Mammary epithelial cell (primary cell): ENCODE results near the gene ZNF664.

Experiments
- EZH2 ChIP-seq: IDR thresholded peaks from 2 replicates; pipeline ENCODE4 v1.6.1; 2012; ENCODE audit warnings: low read length, inconsistent platforms, borderline replicate concordance
- TF ChIP-seq, protein P1 (sequence below), 2 donors: IDR thresholded peaks in 1 of 2; conservative IDR thresholded peaks in 1 of 2; 2 replicates each; pipeline ENCODE4 v1.5.1; 2011 to 2012; ENCODE audit warnings: inconsistent platforms in 2 of 2, low read length in 2 of 2, mild to moderate bottlenecking in 2 of 2, control low read depth in 1 of 2, low read depth in 1 of 2; ENCODE audit not compliant: insufficient read depth in 1 of 2; ENCODE audit errors: extremely low read depth in 1 of 2

DNA sequence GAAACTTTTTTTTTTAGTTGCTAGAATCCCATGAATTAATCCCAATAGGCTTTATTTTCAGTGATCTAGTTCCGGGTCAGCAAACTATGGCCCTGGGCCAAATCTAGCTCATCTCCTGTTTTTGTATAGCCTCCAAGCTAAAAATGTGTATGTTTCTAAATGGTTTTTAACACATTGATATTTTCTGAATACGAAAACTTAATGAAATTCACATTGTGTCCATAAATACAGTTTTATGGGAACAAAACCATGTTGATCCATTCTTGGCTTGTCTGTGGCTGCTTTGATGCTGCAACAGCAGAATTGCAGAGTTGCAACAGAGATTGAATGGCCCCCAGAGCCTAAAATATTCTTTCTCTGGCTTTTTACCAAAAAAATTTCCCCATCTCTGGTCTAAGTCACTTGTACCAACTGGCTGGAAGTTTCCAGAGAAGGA is 47.5 kb downstream of the ZNF664 start:
- TF ChIP-seq, protein P1, sequence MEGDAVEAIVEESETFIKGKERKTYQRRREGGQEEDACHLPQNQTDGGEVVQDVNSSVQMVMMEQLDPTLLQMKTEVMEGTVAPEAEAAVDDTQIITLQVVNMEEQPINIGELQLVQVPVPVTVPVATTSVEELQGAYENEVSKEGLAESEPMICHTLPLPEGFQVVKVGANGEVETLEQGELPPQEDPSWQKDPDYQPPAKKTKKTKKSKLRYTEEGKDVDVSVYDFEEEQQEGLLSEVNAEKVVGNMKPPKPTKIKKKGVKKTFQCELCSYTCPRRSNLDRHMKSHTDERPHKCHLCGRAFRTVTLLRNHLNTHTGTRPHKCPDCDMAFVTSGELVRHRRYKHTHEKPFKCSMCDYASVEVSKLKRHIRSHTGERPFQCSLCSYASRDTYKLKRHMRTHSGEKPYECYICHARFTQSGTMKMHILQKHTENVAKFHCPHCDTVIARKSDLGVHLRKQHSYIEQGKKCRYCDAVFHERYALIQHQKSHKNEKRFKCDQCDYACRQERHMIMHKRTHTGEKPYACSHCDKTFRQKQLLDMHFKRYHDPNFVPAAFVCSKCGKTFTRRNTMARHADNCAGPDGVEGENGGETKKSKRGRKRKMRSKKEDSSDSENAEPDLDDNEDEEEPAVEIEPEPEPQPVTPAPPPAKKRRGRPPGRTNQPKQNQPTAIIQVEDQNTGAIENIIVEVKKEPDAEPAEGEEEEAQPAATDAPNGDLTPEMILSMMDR (conservative IDR thresholded peaks at IDR 0.05 in 1 of 2, IDR thresholded peaks at IDR 0.05 in 1 of 2; ENCODE audit: extremely low read depth in 1 of 2, insufficient read depth in 1 of 2, low read depth in 1 of 2, low read length in 2 of 2): no peak
- TF ChIP-seq EZH2: no peak
